ENCODE data around the gene SGO1. TPM values are rescaled to one million over a fixed set of nuclear protein-coding genes. Genes with fewer than 3 reads are reported as not detected.

Gene SGO1
- polyA plus RNA-seq, 12 donors: 3.3 to 22.2 (median 6.8) TPM; not detected in 1

- no peak for DNase-seq
Measured at GRCh38 chr3:20160230-20160629, 25.8 kb downstream of the SGO1 start.

GRCh38 chr3:20154928-20155327, 31.1 kb downstream of the SGO1 start:
- no peak for DNase-seq

- no peak for DNase-seq
Measured at GRCh38 chr3:20154078-20154477, 31.9 kb downstream of the SGO1 start.

- DNase-seq: no peak
Measured at GRCh38 chr3:20148466-20148865, 37.5 kb downstream of the SGO1 start.

- DNase-seq: no peak
Measured at GRCh38 chr3:20147361-20147760, 38.6 kb downstream of the SGO1 start.

GRCh38 chr3:20146301-20146700, 39.7 kb downstream of the SGO1 start:
- DNase-seq: no peak

- no peak for DNase-seq
Measured at GRCh38 chr3:20145874-20146273, 40.1 kb downstream of the SGO1 start.

- DNase-seq: no peak
Measured at GRCh38 chr3:20143519-20143918, 42.5 kb downstream of the SGO1 start.

- no peak for DNase-seq
Measured at GRCh38 chr3:20142517-20142916, 43.5 kb downstream of the SGO1 start.

GRCh38 chr3:20141851-20142250, 44.2 kb downstream of the SGO1 start:
- peak; percentile 90 for DNase-seq

GRCh38 chr3:20141316-20141715, 44.7 kb downstream of the SGO1 start:
- DNase-seq: peak; percentile 70

GRCh38 chr3:20140881-20141280, 45.1 kb downstream of the SGO1 start:
- DNase-seq: no peak

- DNase-seq: no peak
Measured at GRCh38 chr3:20137647-20138046, 48.4 kb downstream of the SGO1 start.

GRCh38 chr3:20136231-20136630, 49.8 kb downstream of the SGO1 start:
- DNase-seq: no peak

GRCh38 chr3:20130106-20130505, 55.9 kb downstream of the SGO1 start:
- peak; percentile 35 for DNase-seq

- no peak for DNase-seq
Measured at GRCh38 chr3:20128358-20128757, 57.6 kb downstream of the SGO1 start.

GRCh38 chr3:20125897-20126296, 60.1 kb downstream of the SGO1 start:
- peak; percentile 33 for DNase-seq

GRCh38 chr3:20125289-20125688, 60.7 kb downstream of the SGO1 start:
- no peak for DNase-seq

GRCh38 chr3:20123131-20123652, 62.8 kb downstream of the SGO1 start:
- DNase-seq: no peak

GRCh38 chr3:20121088-20121487, 64.9 kb downstream of the SGO1 start:
- DNase-seq: no peak
